ENCODE results near the gene GRAMD1B. TPM values are rescaled to one million over a fixed set of nuclear protein-coding genes. Genes with fewer than 3 reads are reported as not detected.

Gene GRAMD1B
- total RNA-seq, 1 donor from 2014 or later, result 31.8 TPM

GRCh38 chr11:123544631-123545375 lies 114.7 kb downstream of the GRAMD1B start:
- TF ChIP-seq CTCF (IDR thresholded peaks at IDR 0.05; ENCODE audit: borderline replicate concordance), result no peak
- H3K4me3 ChIP-seq, result peak overlapping the region; percentile 3

GRCh38 chr11:123545726-123546270 lies 115.7 kb downstream of the GRAMD1B start:
- no peaks in the 10 kb centered on the region for H3K27me3 ChIP-seq (ENCODE audit: low read depth)
- no peaks in the 10 kb centered on the region for H3K36me3 ChIP-seq
- peaks cover 27% of the 10 kb centered on the region for H3K4me1 ChIP-seq
- no peak for TF ChIP-seq CTCF (IDR thresholded peaks at IDR 0.05; ENCODE audit: borderline replicate concordance)
- H3K4me3 ChIP-seq, result no peak overlapping the region
- no peaks in the 10 kb centered on the region for H3K9me3 ChIP-seq (replicated peaks)
- no peak for DNase-seq
- intact Hi-C loops (cut with micrococcal nuclease), result no loop called here
- H3K27ac ChIP-seq (replicated peaks), result peak overlapping the region; percentile 70

More at GRCh38 chr11:123544631-123545375, 114.7 kb downstream of the GRAMD1B start:
- Histone ChIP-seq H3K4me1 (peaks cover 27% of the 10 kb centered on the region), H3K27me3 (ENCODE audit: low read depth) (no peaks in the 10 kb centered on the region), H3K9me3 (replicated peaks) (no peaks in the 10 kb centered on the region), H3K27ac (replicated peaks) (peak overlapping the region; percentile 70), H3K36me3 (no peaks in the 10 kb centered on the region)
- DNase-seq, result peak; percentile 23
- intact Hi-C loops (cut with micrococcal nuclease), result no loop called here

GRCh38 chr11:123546515-123546914 lies 116.4 kb downstream of the GRAMD1B start:
- Histone ChIP-seq H3K4me3 (no peak overlapping the region), H3K27me3 (ENCODE audit: low read depth) (no peaks in the 10 kb centered on the region), H3K36me3 (no peaks in the 10 kb centered on the region), H3K4me1 (peaks cover 27% of the 10 kb centered on the region), H3K27ac (replicated peaks) (no peak overlapping the region), H3K9me3 (replicated peaks) (no peaks in the 10 kb centered on the region)
- DNase-seq, result no peak
- intact Hi-C loops (cut with micrococcal nuclease), result no loop called here
- TF ChIP-seq CTCF (IDR thresholded peaks at IDR 0.05; ENCODE audit: borderline replicate concordance), result no peak

GRCh38 chr11:123547180-123547579 lies 117.1 kb downstream of the GRAMD1B start:
- TF ChIP-seq CTCF (IDR thresholded peaks at IDR 0.05; ENCODE audit: borderline replicate concordance), result no peak
- DNase-seq, result no peak
- Histone ChIP-seq H3K27me3 (ENCODE audit: low read depth) (no peaks in the 10 kb centered on the region), H3K9me3 (replicated peaks) (no peaks in the 10 kb centered on the region), H3K27ac (replicated peaks) (no peak overlapping the region), H3K4me3 (no peak overlapping the region), H3K4me1 (peaks cover 27% of the 10 kb centered on the region), H3K36me3 (no peaks in the 10 kb centered on the region)
- intact Hi-C loops (cut with micrococcal nuclease), result no loop called here

GRCh38 chr11:123548774-123549173 lies 118.7 kb downstream of the GRAMD1B start:
- H3K27ac ChIP-seq (replicated peaks), result no peak overlapping the region
- H3K4me3 ChIP-seq, result no peak overlapping the region
- intact Hi-C loops (cut with micrococcal nuclease), result no loop called here

More at GRCh38 chr11:123548774-123549173, 118.7 kb downstream of the GRAMD1B start:
- Histone ChIP-seq H3K27me3 (ENCODE audit: low read depth) (no peaks in the 10 kb centered on the region), H3K4me1 (peaks cover 26% of the 10 kb centered on the region), H3K36me3 (no peaks in the 10 kb centered on the region), H3K9me3 (replicated peaks) (no peaks in the 10 kb centered on the region)
- no peak for DNase-seq
- no peak for TF ChIP-seq CTCF (IDR thresholded peaks at IDR 0.05; ENCODE audit: borderline replicate concordance)

Measured in left ventricle myocardium inferior (tissue), 1 donor.